ENCODE results near the gene LSM3. TPM values are rescaled to one million over a fixed set of nuclear protein-coding genes. Genes with fewer than 3 reads are reported as not detected.
A peak's percentile ranks its signal among the peaks of the same experiment; 100 is the strongest.

LSM3 gene
- total and polyA plus RNA-seq, 7 experiments from 2014 or later, result 6.0 to 26.2 (median 9.4) TPM

DNA sequence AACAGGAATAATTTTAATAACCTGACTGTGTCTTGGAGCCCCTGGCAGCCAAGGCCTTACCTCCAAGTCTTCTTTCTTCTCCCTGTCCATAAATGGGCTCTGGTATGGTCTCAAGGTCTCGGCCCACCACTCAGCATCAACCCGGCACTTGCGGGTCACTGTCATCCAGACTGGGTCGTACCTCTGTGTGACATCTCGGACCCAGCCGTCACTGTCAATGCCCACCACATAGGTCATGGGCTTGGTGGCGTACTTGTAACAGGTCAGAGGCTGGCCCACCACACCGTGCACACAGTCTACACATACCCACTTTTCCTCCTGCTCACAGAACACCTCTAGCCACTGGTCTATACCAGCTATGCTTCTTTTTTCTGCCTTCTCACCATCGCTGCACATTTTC lies 20.7 kb upstream of the LSM3 start:
- peaks cover 47 to 94% (median 59%) of the 10 kb centered on the region in 3 experiments for H3K36me3 ChIP-seq (ENCODE audit: control insufficient read depth in 2 of 3, insufficient read depth in 3 of 3, low read length in 3 of 3)
- Mint-ChIP-seq H3K27ac (peak overlapping the region in 2 of 9 donors; percentile 5 to 26), H3K27me3 (no peaks in the 10 kb centered on the region), H3K9me3 (peaks cover 0 to 20% (median 12%) of the 10 kb centered on the region in 11 donors), H3K4me1 (peaks cover 6 to 36% (median 26%) of the 10 kb centered on the region in 7 donors), H3K4me3 (no peak overlapping the region), H3K36me3 (peaks cover 52 to 80% (median 61%) of the 10 kb centered on the region in 5 donors)
- no peak overlapping the region for H3K27ac ChIP-seq (ENCODE audit: low read depth, low read length)
- intact Hi-C loops (cut with micrococcal nuclease), result no loop called here
- no peak overlapping the region for H3K4me3 ChIP-seq (ENCODE audit: low read length)
- H3K9me3 ChIP-seq (ENCODE audit: control insufficient read depth in 2 of 3, low read length in 3 of 3), result peaks cover 0 to 13% (median 0%) of the 10 kb centered on the region in 3 experiments
- DNase-seq (no peak), ATAC-seq (no peak)
- H3K4me1 ChIP-seq (ENCODE audit: control insufficient read depth in 2 of 2, insufficient read depth in 2 of 2, low read length in 2 of 2), result no peaks in the 10 kb centered on the region
- no peaks in the 10 kb centered on the region for H3K27me3 ChIP-seq (ENCODE audit: control insufficient read depth in 2 of 2, insufficient read depth in 2 of 2, low read length in 2 of 2)
- ChIA-PET POLR2A (interaction anchor here (0.6 to 2.1 kb wide), 3 partner anchors 13 to 32 kb away, joined by 3 to 5 read pairs (median 5); partner anchors contain the start of genes LSM3, TMEM43 and XPC), CTCF (no interaction called here)

DNA sequence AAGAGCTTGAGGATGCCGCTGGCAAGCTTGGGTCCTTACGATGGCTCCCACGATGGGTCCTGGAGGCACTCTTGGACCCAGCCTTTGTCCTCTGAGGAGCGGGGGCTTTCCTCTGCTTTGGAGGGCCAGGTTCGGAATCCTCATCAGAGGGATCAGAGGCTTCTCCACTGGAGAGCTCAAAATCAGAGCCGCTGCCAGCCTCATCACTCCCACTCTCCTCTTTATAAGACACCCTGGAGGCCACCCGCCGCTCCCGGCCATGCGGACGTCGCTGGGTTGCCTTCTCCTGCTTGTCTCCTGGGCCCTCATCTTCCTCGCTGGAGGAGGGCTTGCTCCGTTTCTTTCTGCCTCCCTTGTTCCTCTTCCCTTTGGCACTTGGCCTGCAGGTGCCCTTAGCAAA lies 20.2 kb upstream of the LSM3 start:
- H3K9me3 Mint-ChIP-seq, result peaks cover 0 to 20% (median 12%) of the 10 kb centered on the region in 11 donors
- H3K27ac ChIP-seq (ENCODE audit: low read depth, low read length), result no peak overlapping the region
- intact Hi-C loops (cut with micrococcal nuclease), result no loop called here
- peaks cover 48 to 94% (median 63%) of the 10 kb centered on the region in 3 experiments for H3K36me3 ChIP-seq (ENCODE audit: control insufficient read depth in 2 of 3, insufficient read depth in 3 of 3, low read length in 3 of 3)
- peaks cover 52 to 84% (median 65%) of the 10 kb centered on the region in 5 donors for H3K36me3 Mint-ChIP-seq
- H3K27me3 ChIP-seq (ENCODE audit: control insufficient read depth in 2 of 2, insufficient read depth in 2 of 2, low read length in 2 of 2), result no peaks in the 10 kb centered on the region
- ChIA-PET POLR2A (interaction anchor here (0.6 to 2.1 kb wide), 3 partner anchors 13 to 33 kb away, joined by 3 to 5 read pairs (median 5); partner anchors contain the start of genes LSM3, TMEM43 and XPC), CTCF (no interaction called here)
- peaks cover 0 to 13% (median 0%) of the 10 kb centered on the region in 3 experiments for H3K9me3 ChIP-seq (ENCODE audit: control insufficient read depth in 2 of 3, low read length in 3 of 3)
- no peak overlapping the region for H3K4me3 Mint-ChIP-seq
- DNase-seq (no peak), ATAC-seq (no peak)
- no peaks in the 10 kb centered on the region for H3K4me1 ChIP-seq (ENCODE audit: control insufficient read depth in 2 of 2, insufficient read depth in 2 of 2, low read length in 2 of 2)
- H3K4me3 ChIP-seq (ENCODE audit: low read length), result no peak overlapping the region
- peaks cover 6 to 37% (median 28%) of the 10 kb centered on the region in 7 donors for H3K4me1 Mint-ChIP-seq
- H3K27ac Mint-ChIP-seq, result peak overlapping the region in 2 of 9 donors; percentile 5 to 26
- H3K27me3 Mint-ChIP-seq, result no peaks in the 10 kb centered on the region

DNA sequence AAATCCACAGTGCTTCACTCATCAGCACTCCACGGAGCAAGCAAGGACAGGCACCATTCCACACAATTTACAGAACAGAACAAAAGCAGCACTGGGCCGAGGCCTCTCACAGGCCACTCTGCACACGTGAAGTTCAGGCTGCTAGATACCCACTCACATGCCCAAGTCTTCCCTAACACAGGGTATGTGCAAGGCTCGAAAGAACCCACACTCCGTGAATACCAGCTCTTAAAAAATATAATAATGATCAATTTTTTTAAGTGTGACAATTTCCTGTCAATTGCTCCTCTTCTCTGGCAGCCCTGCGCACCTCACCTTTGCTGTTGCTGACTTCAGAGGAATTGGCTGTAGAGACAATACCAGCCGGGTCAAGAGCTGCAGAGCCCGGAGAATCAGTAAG lies 19.2 kb upstream of the LSM3 start:
- Mint-ChIP-seq H3K4me3 (no peak overlapping the region), H3K4me1 (peaks cover under 1 to 37% (median 20%) of the 10 kb centered on the region in 7 donors), H3K27me3 (no peaks in the 10 kb centered on the region), H3K9me3 (peaks cover 0 to 20% (median 12%) of the 10 kb centered on the region in 11 donors), H3K36me3 (peaks cover 45 to 85% (median 68%) of the 10 kb centered on the region in 5 donors), H3K27ac (peak overlapping the region in 1 of 9 donors; percentile 42)
- Histone ChIP-seq H3K9me3 (ENCODE audit: control insufficient read depth in 2 of 3, low read length in 3 of 3) (peaks cover 0 to 13% (median 0%) of the 10 kb centered on the region in 3 experiments), H3K4me3 (ENCODE audit: low read length) (no peak overlapping the region), H3K27me3 (ENCODE audit: control insufficient read depth in 2 of 2, insufficient read depth in 2 of 2, low read length in 2 of 2) (no peaks in the 10 kb centered on the region), H3K4me1 (ENCODE audit: control insufficient read depth in 2 of 2, insufficient read depth in 2 of 2, low read length in 2 of 2) (no peaks in the 10 kb centered on the region), H3K27ac (ENCODE audit: low read depth, low read length) (no peak overlapping the region), H3K36me3 (ENCODE audit: control insufficient read depth in 2 of 3, insufficient read depth in 3 of 3, low read length in 3 of 3) (peaks cover 52 to 94% (median 69%) of the 10 kb centered on the region in 3 experiments)
- ATAC-seq (no peak), DNase-seq (no peak)
- ChIA-PET CTCF (no interaction called here), POLR2A (interaction anchor here (1.2 to 2.1 kb wide), 3 partner anchors 13 to 34 kb away, joined by 3 to 5 read pairs (median 5); partner anchors contain the start of genes LSM3, TMEM43 and XPC)
- intact Hi-C loops (cut with micrococcal nuclease), result no loop called here

DNA sequence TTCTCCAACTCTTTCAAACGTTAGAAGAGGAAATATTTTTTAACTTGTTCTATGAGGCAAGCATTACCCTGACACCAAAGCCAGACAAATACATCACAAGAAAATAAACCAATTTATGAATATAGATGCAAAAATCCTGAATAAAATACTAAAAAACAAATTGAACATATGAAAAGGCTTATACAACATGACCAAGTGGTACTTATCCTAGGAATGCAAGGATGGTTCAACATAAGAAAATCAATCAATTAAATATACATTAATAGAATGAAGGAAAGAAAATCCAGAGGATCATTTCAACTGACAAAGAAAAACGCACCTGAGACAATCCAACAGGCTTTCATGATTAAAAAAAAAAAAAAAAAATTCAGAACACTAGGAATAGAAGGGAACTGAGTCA lies 17.3 kb upstream of the LSM3 start:
- peaks cover 44 to 96% (median 80%) of the 10 kb centered on the region in 5 donors for H3K36me3 Mint-ChIP-seq
- H3K27ac Mint-ChIP-seq, result no peak overlapping the region
- H3K36me3 ChIP-seq (ENCODE audit: control insufficient read depth in 2 of 3, insufficient read depth in 3 of 3, low read length in 3 of 3), result peaks cover 58 to 99% (median 65%) of the 10 kb centered on the region in 3 experiments
- ATAC-seq (no peak), DNase-seq (no peak)
- peaks cover 0 to 13% (median 0%) of the 10 kb centered on the region in 3 experiments for H3K9me3 ChIP-seq (ENCODE audit: control insufficient read depth in 2 of 3, low read length in 3 of 3)
- POLR2A ChIA-PET, result interaction anchor here (0.6 to 1.1 kb wide), 3 partner anchors 16 to 508 kb away, joined by 3 to 9 read pairs (median 4); no protein-coding TSS in a partner anchor
- intact Hi-C loops (cut with micrococcal nuclease), result no loop called here
- H3K27me3 ChIP-seq (ENCODE audit: control insufficient read depth in 2 of 2, insufficient read depth in 2 of 2, low read length in 2 of 2), result no peaks in the 10 kb centered on the region
- CTCF ChIA-PET, result no interaction called here
- H3K4me1 Mint-ChIP-seq, result peaks cover 4 to 28% (median 12%) of the 10 kb centered on the region in 7 donors
- H3K4me1 ChIP-seq (ENCODE audit: control insufficient read depth in 2 of 2, insufficient read depth in 2 of 2, low read length in 2 of 2), result no peaks in the 10 kb centered on the region
- no peak overlapping the region for H3K4me3 ChIP-seq (ENCODE audit: low read length)
- no peak overlapping the region for H3K27ac ChIP-seq (ENCODE audit: low read depth, low read length)
- H3K27me3 Mint-ChIP-seq, result no peaks in the 10 kb centered on the region
- H3K9me3 Mint-ChIP-seq, result peaks cover 0 to 20% (median 12%) of the 10 kb centered on the region in 11 donors
- no peak overlapping the region for H3K4me3 Mint-ChIP-seq

DNA sequence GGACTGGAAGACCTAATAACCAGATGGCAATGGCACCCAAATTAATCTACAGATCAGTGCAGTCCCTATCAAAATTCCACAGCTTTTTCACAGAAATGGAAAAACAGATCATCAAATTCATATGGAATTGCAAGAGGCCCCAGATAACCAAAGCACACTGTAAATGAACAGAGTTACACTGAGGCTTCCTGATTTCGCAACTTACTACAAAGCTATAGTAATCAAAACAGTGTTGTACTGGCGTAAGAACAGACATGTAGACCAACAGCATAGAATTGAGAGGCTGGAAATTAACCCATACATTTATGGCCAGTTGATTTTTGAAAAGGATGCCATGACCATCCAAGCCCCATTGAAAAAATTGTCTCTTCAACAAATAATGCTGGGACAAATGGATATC lies 16.4 kb upstream of the LSM3 start:
- Histone ChIP-seq H3K4me1 (ENCODE audit: control insufficient read depth in 2 of 2, insufficient read depth in 2 of 2, low read length in 2 of 2) (no peaks in the 10 kb centered on the region), H3K9me3 (ENCODE audit: control insufficient read depth in 2 of 3, low read length in 3 of 3) (peaks cover 0 to 13% (median 0%) of the 10 kb centered on the region in 3 experiments), H3K27me3 (ENCODE audit: control insufficient read depth in 2 of 2, insufficient read depth in 2 of 2, low read length in 2 of 2) (no peaks in the 10 kb centered on the region), H3K4me3 (ENCODE audit: low read length) (no peak overlapping the region), H3K36me3 (ENCODE audit: control insufficient read depth in 2 of 3, insufficient read depth in 3 of 3, low read length in 3 of 3) (peaks cover 63 to 99% (median 65%) of the 10 kb centered on the region in 3 experiments), H3K27ac (ENCODE audit: low read depth, low read length) (no peak overlapping the region)
- H3K4me1 Mint-ChIP-seq, result peaks cover 3 to 28% (median 8%) of the 10 kb centered on the region in 7 donors
- intact Hi-C loops (cut with micrococcal nuclease), result no loop called here
- POLR2A ChIA-PET, result interaction anchor here (0.6 to 1.0 kb wide), 3 partner anchors 19 to 507 kb away, joined by 3 to 4 read pairs (median 3); no protein-coding TSS in a partner anchor
- H3K27me3 Mint-ChIP-seq, result no peaks in the 10 kb centered on the region
- no peak overlapping the region for H3K27ac Mint-ChIP-seq
- peaks cover 0 to 20% (median 12%) of the 10 kb centered on the region in 11 donors for H3K9me3 Mint-ChIP-seq
- H3K4me3 Mint-ChIP-seq, result no peak overlapping the region
- ATAC-seq, result no peak
- H3K36me3 Mint-ChIP-seq, result peaks cover 52 to 97% (median 85%) of the 10 kb centered on the region in 5 donors
- no peak for DNase-seq
- CTCF ChIA-PET, result interaction anchor here (0.9 kb wide), 1 partner anchor 9 kb away, joined by 3 read pairs; no protein-coding TSS in a partner anchor

GRCh38 chr3:14166877-14167603 lies 11.6 kb upstream of the LSM3 start:
- intact Hi-C loops (cut with micrococcal nuclease), result no loop called here
- H3K36me3 ChIP-seq (ENCODE audit: control insufficient read depth in 2 of 3, insufficient read depth in 3 of 3, low read length in 3 of 3), result peaks cover 61 to 100% (median 72%) of the 10 kb centered on the region in 3 experiments
- H3K27me3 ChIP-seq (ENCODE audit: control insufficient read depth in 2 of 2, insufficient read depth in 2 of 2, low read length in 2 of 2), result no peaks in the 10 kb centered on the region
- H3K4me1 ChIP-seq (ENCODE audit: control insufficient read depth in 2 of 2, insufficient read depth in 2 of 2, low read length in 2 of 2), result peaks cover 0 to 1% of the 10 kb centered on the region in 2 donors
- ATAC-seq, result no peak
- Mint-ChIP-seq H3K4me3 (no peak overlapping the region), H3K27me3 (no peaks in the 10 kb centered on the region), H3K27ac (peak overlapping the region in 1 of 9 donors; percentile 49), H3K4me1 (peaks cover 16 to 52% (median 33%) of the 10 kb centered on the region in 7 donors), H3K36me3 (peaks cover 51 to 99% (median 85%) of the 10 kb centered on the region in 5 donors), H3K9me3 (peaks cover 0 to 7% (median 4%) of the 10 kb centered on the region in 11 donors)
- ChIA-PET POLR2A (interaction anchor here (0.9 to 3.3 kb wide), 5 partner anchors 9 to 21 kb away, joined by 3 to 12 read pairs (median 3); partner anchors contain the start of genes LSM3 and XPC), CTCF (interaction anchor here (1.0 kb wide), 1 partner anchor 22 kb away, joined by 4 read pairs; no protein-coding TSS in a partner anchor)
- no peak overlapping the region for H3K27ac ChIP-seq (ENCODE audit: low read depth, low read length)
- H3K9me3 ChIP-seq (ENCODE audit: control insufficient read depth in 2 of 3, low read length in 3 of 3), result peaks cover 0 to 5% (median 0%) of the 10 kb centered on the region in 3 experiments
- no peak for DNase-seq
- H3K4me3 ChIP-seq (ENCODE audit: low read length), result no peak overlapping the region
